BLaER1 (cell line): ENCODE measurements around the gene PDIK1L.

Experiments
- H3K27ac ChIP-seq: shearing (Covaris generic); formaldehyde crosslinking; 2 replicates; pipeline ENCODE4 v1.8.1; 2022
- H3K27me3 ChIP-seq: shearing (Covaris generic); formaldehyde crosslinking; 2 replicates; pipeline ENCODE4 v1.8.1; 2022
- H3K36me3 ChIP-seq: shearing (Covaris generic); formaldehyde crosslinking; 2 replicates; pipeline ENCODE4 v1.8.1; 2022
- H3K4me1 ChIP-seq: shearing (Covaris generic); formaldehyde crosslinking; 2 replicates; pipeline ENCODE4 v1.8.1; 2022
- H3K4me2 ChIP-seq: shearing (Covaris generic); formaldehyde crosslinking; 2 replicates; pipeline ENCODE4 v1.8.1; 2022
- H3K4me3 ChIP-seq: shearing (Covaris generic); formaldehyde crosslinking; 2 replicates; pipeline ENCODE4 v1.8.1; 2022
- H3K9ac ChIP-seq: shearing (Covaris generic); formaldehyde crosslinking; 2 replicates; pipeline ENCODE4 v1.8.1; 2022
- H3K9me3 ChIP-seq: shearing (Covaris generic); formaldehyde crosslinking; 2 replicates; pipeline ENCODE4 v1.8.1; 2022
- H4K20me1 ChIP-seq: shearing (Covaris generic); formaldehyde crosslinking; 2 replicates; pipeline ENCODE4 v1.8.1; 2022
- Cebpa-rat ChIP-seq: shearing (Covaris generic); IDR thresholded peaks from 2 replicates; pipeline ENCODE4 v1.8.1; 2022

The PDIK1L gene

DNA sequence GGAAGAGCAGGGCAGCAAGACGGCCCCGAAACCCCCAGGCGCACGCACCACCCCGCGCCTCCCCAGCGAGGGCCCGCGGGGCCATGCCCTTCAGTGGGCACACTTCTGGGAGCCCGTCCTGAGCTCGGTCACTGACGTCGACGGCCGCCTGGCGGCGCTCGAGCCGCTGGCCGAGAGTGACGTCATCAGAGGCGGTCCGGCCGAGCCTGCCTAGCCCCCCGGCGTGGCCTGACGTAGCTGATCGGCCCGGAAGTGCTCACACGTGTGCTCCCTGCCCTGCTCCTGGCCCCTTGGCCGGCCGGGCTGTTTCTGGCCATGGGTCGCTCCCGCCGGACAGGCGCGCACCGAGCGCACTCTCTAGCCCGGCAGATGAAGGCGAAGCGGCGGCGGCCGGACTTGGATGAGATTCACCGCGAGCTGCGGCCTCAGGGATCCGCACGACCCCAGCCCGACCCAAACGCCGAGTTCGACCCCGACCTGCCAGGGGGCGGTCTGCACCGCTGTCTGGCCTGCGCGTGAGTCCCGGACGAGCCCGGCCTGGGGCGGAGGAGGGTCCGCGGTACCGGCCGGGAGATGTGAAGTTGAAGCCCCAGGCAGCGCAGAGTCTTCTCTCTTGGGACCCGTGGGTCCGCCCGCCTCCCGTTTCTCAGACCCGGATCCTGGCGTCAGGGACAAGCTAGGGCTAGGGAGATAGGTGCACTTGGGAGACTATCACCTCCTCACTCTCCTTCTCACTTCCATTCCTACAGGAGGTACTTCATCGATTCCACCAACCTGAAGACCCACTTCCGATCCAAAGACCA, 58.2 kb downstream of the PDIK1L start, which contains the start of gene ZNF593:
TSS of gene ZNF593 (plus strand) at position 240 of the 803 bp plus-strand sequence. CDS start at position 316, 76 bp downstream.
- Histone ChIP-seq H3K9ac (peak within 1 kb of the TSS; percentile 92), H4K20me1 (no peaks in the 10 kb centered on the region), H3K4me2 (peak within 1 kb of the TSS; percentile 90), H3K4me1 (peaks cover 41% of the 10 kb centered on the region), H3K4me3 (peak within 1 kb of the TSS; percentile 93), H3K27me3 (no peaks in the 10 kb centered on the region), H3K36me3 (peaks cover 14% of the 10 kb centered on the region), H3K27ac (peak within 1 kb of the TSS; percentile 92), H3K9me3 (no peaks in the 10 kb centered on the region)
- no peak for TF ChIP-seq Cebpa-rat

DNA sequence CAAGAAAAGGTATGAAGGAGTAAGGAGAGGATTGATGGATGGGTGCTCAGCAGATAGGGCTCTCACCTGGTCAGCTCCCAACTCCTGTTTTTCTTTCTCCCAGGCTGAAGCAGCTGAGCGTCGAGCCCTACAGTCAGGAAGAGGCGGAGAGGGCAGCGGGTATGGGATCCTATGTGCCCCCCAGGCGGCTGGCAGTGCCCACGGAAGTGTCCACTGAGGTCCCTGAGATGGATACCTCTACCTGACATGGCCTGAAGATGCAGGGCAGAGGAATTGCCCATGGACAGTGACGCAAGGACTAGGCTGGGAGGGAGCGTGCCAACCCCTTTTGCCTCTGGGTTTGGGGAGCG, 58.8 kb downstream of the PDIK1L start:
- no peak for TF ChIP-seq Cebpa-rat
- Histone ChIP-seq H4K20me1 (no peaks in the 10 kb centered on the region), H3K9me3 (no peaks in the 10 kb centered on the region), H3K9ac (peak overlapping the region; percentile 92), H3K27me3 (no peaks in the 10 kb centered on the region), H3K4me3 (peak overlapping the region; percentile 93), H3K27ac (peak overlapping the region; percentile 92), H3K4me2 (peak overlapping the region; percentile 90), H3K4me1 (peaks cover 35% of the 10 kb centered on the region), H3K36me3 (peaks cover 14% of the 10 kb centered on the region)

GRCh38 chr1:26171084-26172072, 59.8 kb downstream of the PDIK1L start, which contains the start of gene ZNF593OS:
Gene ZNF593OS, minus strand, starts transcription at chr1:26171832. Its CDS starts 171 bp downstream, at chr1:26171661.
- H3K27me3 ChIP-seq, result no peaks in the 10 kb centered on the region
- H3K27ac ChIP-seq, result peak within 1 kb of the TSS; percentile 92
- H3K9me3 ChIP-seq, result no peaks in the 10 kb centered on the region
- H3K9ac ChIP-seq, result peak within 1 kb of the TSS; percentile 92
- peak within 1 kb of the TSS; percentile 90 for H3K4me2 ChIP-seq
- H4K20me1 ChIP-seq, result no peaks in the 10 kb centered on the region
- peaks cover 14% of the 10 kb centered on the region for H3K36me3 ChIP-seq
- H3K4me3 ChIP-seq, result peak within 1 kb of the TSS; percentile 93
- peaks cover 29% of the 10 kb centered on the region for H3K4me1 ChIP-seq
- TF ChIP-seq Cebpa-rat, result no peak
